T-cell (primary cell): ENCODE data around the gene KDM1A. TPM values are rescaled to one million over a fixed set of nuclear protein-coding genes. Genes with fewer than 3 reads are reported as not detected.

Experiments used
- ATAC-seq, 4 experiments: fragments of 200-7000 bp in 3 of 4; fragments of 150-1000 bp in 1 of 4; cut with Tn5 transposase; replicated peaks in 1 of 4; 1 replicate in 3 of 4; 2 replicates in 1 of 4; pipeline ENCODE4 v1.10.0; 2021; ENCODE audit warnings: moderate library complexity in 3 of 4, mild to moderate bottlenecking in 2 of 4, moderate number of reproducible peaks in 1 of 4
- CTCF ChIA-PET, 2 donors: fragments of 300-600 bp; sonication (Branson Sonifier 250); formaldehyde crosslinking; loops; one replicate each; lab custom pipeline; 2022; ENCODE audit warnings: antibody characterized with exemption in 2 of 2; lab: Charles Lee
- POLR2A ChIA-PET, 2 donors: fragments of 300-600 bp; sonication (Branson Sonifier 250); formaldehyde crosslinking; loops; one replicate each; lab custom pipeline; 2022; ENCODE audit warnings: antibody characterized with exemption in 2 of 2; lab: Charles Lee
- DNase-seq, 35 experiments: peaks; one replicate each; pipeline versions ENCODE4 v3.0.0 to v3.0.0-alpha.2; 2013 to 2023
- H3K27ac ChIP-seq: one replicate; pipeline ENCODE4 v1.5.1; 2013; ENCODE audit warnings: low read length
- H3K27me3 ChIP-seq, 2 experiments: replicated peaks in 1 of 2; 1 replicate in 1 of 2; 2 replicates in 1 of 2; pipeline versions ENCODE4 v1.6.1 to v1.7.0; 2013; ENCODE audit warnings: low read length in 1 of 2, mixed read lengths in 1 of 2; ENCODE audit not compliant: control insufficient read depth in 2 of 2, insufficient read depth in 2 of 2; ENCODE audit errors: extremely low read depth in 1 of 2
- H3K36me3 ChIP-seq, 2 donors: 1 replicate in 1 of 2; 2 replicates in 1 of 2; pipeline versions ENCODE4 v1.6.1 to v1.7.0; 2013; ENCODE audit warnings: low read length in 1 of 2; ENCODE audit not compliant: control insufficient read depth in 2 of 2, insufficient read depth in 1 of 2; ENCODE audit errors: extremely low read depth in 1 of 2
- H3K4me1 ChIP-seq, 2 experiments: 1 replicate in 1 of 2; 2 replicates in 1 of 2; pipeline versions ENCODE4 v1.6.1 to v1.7.0; 2013; ENCODE audit warnings: low read length in 2 of 2, mixed read lengths in 1 of 2; ENCODE audit not compliant: insufficient read depth in 2 of 2, control insufficient read depth in 1 of 2; ENCODE audit errors: extremely low read depth in 1 of 2
- H3K4me3 ChIP-seq, 2 donors: 1 replicate in 1 of 2; 2 replicates in 1 of 2; pipeline versions ENCODE4 v1.5.1 to v1.7.0; 2013; ENCODE audit warnings: mild to moderate bottlenecking in 2 of 2, low read length in 1 of 2, moderate library complexity in 1 of 2; ENCODE audit not compliant: control insufficient read depth in 1 of 2; ENCODE audit errors: extremely low read depth in 1 of 2
- H3K9me3 ChIP-seq: 2 replicates; pipeline ENCODE4 v1.7.0; 2013
- H3K27ac Mint-ChIP-seq, 2 donors: one replicate each; pipeline ENCODE4 v1.8.0; 2020 to 2021; ENCODE audit warnings: mild to moderate bottlenecking in 2 of 2, mixed read lengths in 2 of 2
- H3K27me3 Mint-ChIP-seq, 2 donors: one replicate each; pipeline ENCODE4 v1.8.0; 2021 to 2022; ENCODE audit warnings: mixed read lengths in 2 of 2
- H3K36me3 Mint-ChIP-seq: one replicate; pipeline ENCODE4 v1.8.0; 2021; ENCODE audit warnings: mixed read lengths
- H3K4me1 Mint-ChIP-seq, 3 donors: one replicate each; pipeline ENCODE4 v1.8.0; 2020 to 2022; ENCODE audit warnings: mixed read lengths in 3 of 3, mild to moderate bottlenecking in 1 of 3
- H3K4me3 Mint-ChIP-seq, 3 donors: one replicate each; pipeline ENCODE4 v1.8.0; 2020 to 2022; ENCODE audit warnings: mild to moderate bottlenecking in 3 of 3, mixed read lengths in 3 of 3, moderate library complexity in 3 of 3
- H3K9me3 Mint-ChIP-seq, 3 donors: one replicate each; pipeline ENCODE4 v1.8.0; 2020 to 2022; ENCODE audit warnings: mixed read lengths in 3 of 3
- WGBS: methylation state at CpG from one replicate; pipeline ENCODE4 v1.1.5; 2013; ENCODE audit warnings: missing lambda C conversion rate; ENCODE audit not compliant: insufficient coverage; 5-methylcytosine and 5-hydroxymethylcytosine counted together
- total RNA-seq, 35 experiments: library from RNA in 6 of 35; stranded (reverse) in 6 of 35; fragments of 120-200 nt in 1 of 35; gene quantifications; one replicate each; pipeline versions ENCODE4 v1.2.1 to v1.2.4 and lab custom pipeline; 2013 to 2026

KDM1A gene
- total RNA-seq, 5 donors from 2014 or later (not counting 1 experiment from before 2014, with no cell fraction given), result 40.8 to 49.3 (median 45.9) TPM

DNA sequence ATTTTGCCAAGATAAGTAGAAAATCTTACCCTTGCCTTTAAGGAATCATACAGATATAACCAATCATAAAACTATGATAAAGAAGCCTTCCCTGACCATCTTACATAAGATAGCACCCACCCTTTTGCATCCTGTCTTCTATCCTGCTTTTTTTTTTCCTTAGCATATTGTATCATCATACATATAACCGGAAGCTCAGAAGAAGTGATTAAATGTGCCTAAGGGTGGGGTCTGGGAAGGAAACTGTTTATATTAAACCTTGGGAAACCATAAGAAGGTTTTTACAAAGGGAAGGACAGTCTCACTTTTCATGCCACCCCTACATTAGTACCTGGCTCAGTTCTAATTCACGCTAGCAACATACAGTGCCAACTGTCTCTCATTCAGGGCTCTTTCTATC, 82.6 kb downstream of the KDM1A start:
- Histone ChIP-seq H3K4me1 (peaks cover 10 to 29% of the 10 kb centered on the region in 2 experiments), H3K9me3 (no peaks in the 10 kb centered on the region), H3K36me3 (peaks cover 0 to 2% of the 10 kb centered on the region in 2 donors), H3K27ac (peak overlapping the region; percentile 72), H3K4me3 (no peak overlapping the region), H3K27me3 (no peaks in the 10 kb centered on the region)
- DNase-seq, result no peak
- ChIA-PET CTCF (interaction anchor here (1.0 to 9.0 kb wide), 5 partner anchors 17 to 83 kb away, joined by 3 to 281 read pairs (median 18); no protein-coding TSS in a partner anchor), POLR2A (interaction anchor here in 1 of 2 donors (2.0 kb wide), 1 partner anchor 17 kb away, joined by 14 read pairs; no protein-coding TSS in a partner anchor)
- Mint-ChIP-seq H3K9me3 (no peaks in the 10 kb centered on the region), H3K4me3 (no peak overlapping the region), H3K4me1 (peaks cover 41 to 68% (median 56%) of the 10 kb centered on the region in 3 donors), H3K27me3 (no peaks in the 10 kb centered on the region), H3K36me3 (peaks cover 10% of the 10 kb centered on the region), H3K27ac (peak overlapping the region; percentile 49 to 95)
- ATAC-seq, result no peak
- WGBS, result no CpG with 5 or more reads among the region's 2 CpGs

DNA sequence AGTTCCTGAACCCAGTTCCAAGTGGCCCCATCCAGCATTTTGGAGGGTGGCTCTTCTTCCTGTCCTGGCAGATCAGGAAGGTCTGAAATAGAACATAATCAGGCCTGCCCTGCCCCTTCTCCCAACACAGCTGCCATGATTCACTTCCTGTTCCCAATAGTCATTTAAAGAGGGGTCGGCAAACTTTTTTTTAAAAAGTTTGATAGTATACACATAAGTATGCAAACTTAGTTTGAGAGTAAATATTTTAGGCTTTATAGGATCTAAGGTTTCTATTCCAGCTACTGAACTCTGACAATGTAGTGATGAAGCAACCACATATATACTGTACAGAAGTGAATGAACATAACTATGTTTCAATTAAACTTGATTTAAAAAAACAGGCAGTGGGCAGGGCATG, 83.0 kb downstream of the KDM1A start:
- H3K36me3 ChIP-seq, result peaks cover 0 to 4% of the 10 kb centered on the region in 2 donors
- Mint-ChIP-seq H3K27me3 (no peaks in the 10 kb centered on the region), H3K9me3 (no peaks in the 10 kb centered on the region), H3K36me3 (peaks cover 12% of the 10 kb centered on the region), H3K4me3 (no peak overlapping the region), H3K27ac (peak overlapping the region; percentile 49 to 95), H3K4me1 (peaks cover 41 to 70% (median 58%) of the 10 kb centered on the region in 3 donors)
- ATAC-seq, result no peak
- no CpG with 5 or more reads among the region's 1 CpG for WGBS
- peak overlapping the region; percentile 72 for H3K27ac ChIP-seq
- H3K9me3 ChIP-seq, result no peaks in the 10 kb centered on the region
- no peaks in the 10 kb centered on the region for H3K27me3 ChIP-seq
- peaks cover 10 to 29% of the 10 kb centered on the region in 2 experiments for H3K4me1 ChIP-seq
- ChIA-PET POLR2A (interaction anchor here (0.6 to 2.0 kb wide), 4 partner anchors 9 to 77 kb away, joined by 3 to 14 read pairs (median 5); no protein-coding TSS in a partner anchor), CTCF (interaction anchor here (0.8 to 2.7 kb wide), 6 partner anchors 17 to 85 kb away, joined by 3 to 32 read pairs (median 10); no protein-coding TSS in a partner anchor)
- no peak for DNase-seq
- no peak overlapping the region for H3K4me3 ChIP-seq

- ATAC-seq (peak; percentile 81 to 90 (median 86)), DNase-seq (peak in 12 of 35 experiments; percentile 1 to 69 (median 10))
- H3K27me3 Mint-ChIP-seq, result no peaks in the 10 kb centered on the region
- peaks cover 10 to 29% of the 10 kb centered on the region in 2 experiments for H3K4me1 ChIP-seq
- no peak overlapping the region for H3K4me3 ChIP-seq
- peak overlapping the region; percentile 33 to 58 (median 57) for H3K4me3 Mint-ChIP-seq
- peaks cover 40 to 69% (median 57%) of the 10 kb centered on the region in 3 donors for H3K4me1 Mint-ChIP-seq
- H3K36me3 ChIP-seq, result peaks cover 0 to 9% of the 10 kb centered on the region in 2 donors
- H3K27ac Mint-ChIP-seq, result peak overlapping the region; percentile 89 to 95
- peak overlapping the region; percentile 72 for H3K27ac ChIP-seq
- H3K9me3 Mint-ChIP-seq, result no peaks in the 10 kb centered on the region
- WGBS, result 40% methylated on average over 8 of the region's 10 CpGs
- POLR2A ChIA-PET, result interaction anchor here (0.7 to 2.0 kb wide), 3 partner anchors 8 to 76 kb away, joined by 5 to 14 read pairs (median 5); no protein-coding TSS in a partner anchor
- H3K27me3 ChIP-seq, result no peaks in the 10 kb centered on the region
- H3K9me3 ChIP-seq, result no peaks in the 10 kb centered on the region
- CTCF ChIA-PET, result interaction anchor here (0.8 to 2.7 kb wide), 8 partner anchors 16 to 84 kb away, joined by 3 to 32 read pairs (median 4); no protein-coding TSS in a partner anchor
- peaks cover 20% of the 10 kb centered on the region for H3K36me3 Mint-ChIP-seq
These were observed 84.0 kb downstream of the KDM1A start for GRCh38 chr1:23103001-23103889.

DNA sequence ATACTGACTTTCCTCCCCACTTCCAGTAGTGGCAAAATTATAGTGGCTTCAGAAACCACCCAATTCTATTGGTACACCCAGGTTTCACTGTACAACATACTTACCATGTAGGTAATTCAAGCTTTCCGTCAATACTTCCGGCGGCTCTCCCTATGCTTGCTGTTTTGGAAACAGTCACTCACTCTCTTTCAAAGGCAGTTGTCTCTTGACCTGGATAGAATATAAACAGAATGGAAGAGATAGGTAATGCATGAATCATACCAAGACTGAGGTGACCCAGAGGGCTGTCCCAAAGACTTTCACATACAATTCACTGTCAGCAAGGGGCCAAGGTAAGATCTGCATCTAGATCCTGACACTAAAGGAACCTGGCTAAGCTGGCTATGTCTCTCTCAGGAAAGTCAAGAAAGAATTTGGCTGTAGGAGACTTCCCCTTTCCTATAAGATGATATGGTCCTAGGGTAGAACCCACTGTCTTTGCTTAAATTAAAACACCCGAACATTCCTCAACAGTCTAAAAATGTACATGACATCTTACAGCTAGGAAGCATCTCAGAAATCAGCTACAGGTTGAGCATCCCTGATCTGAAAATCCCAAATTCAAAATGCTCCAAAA, 89.8 kb downstream of the KDM1A start:
- Mint-ChIP-seq H3K9me3 (no peaks in the 10 kb centered on the region), H3K36me3 (peaks cover 28% of the 10 kb centered on the region), H3K4me3 (no peak overlapping the region), H3K27me3 (no peaks in the 10 kb centered on the region), H3K4me1 (peaks cover 48 to 70% (median 57%) of the 10 kb centered on the region in 3 donors), H3K27ac (peak overlapping the region; percentile 4 to 28)
- H3K27me3 ChIP-seq, result no peaks in the 10 kb centered on the region
- ATAC-seq (peak in 1 of 4 experiments; percentile 21), DNase-seq (peak in 1 of 35 experiments; percentile 24)
- peak overlapping the region; percentile 9 for H3K27ac ChIP-seq
- no CpG with 5 or more reads among the region's 4 CpGs for WGBS
- H3K36me3 ChIP-seq, result peaks cover 0 to 14% of the 10 kb centered on the region in 2 donors
- ChIA-PET POLR2A (no interaction called here), CTCF (interaction anchor here (0.6 to 1.4 kb wide), 3 partner anchors 9 to 72 kb away, joined by 4 to 7 read pairs (median 4); no protein-coding TSS in a partner anchor)
- H3K4me3 ChIP-seq, result no peak overlapping the region
- no peaks in the 10 kb centered on the region for H3K9me3 ChIP-seq
- peaks cover 3 to 28% of the 10 kb centered on the region in 2 experiments for H3K4me1 ChIP-seq

DNA sequence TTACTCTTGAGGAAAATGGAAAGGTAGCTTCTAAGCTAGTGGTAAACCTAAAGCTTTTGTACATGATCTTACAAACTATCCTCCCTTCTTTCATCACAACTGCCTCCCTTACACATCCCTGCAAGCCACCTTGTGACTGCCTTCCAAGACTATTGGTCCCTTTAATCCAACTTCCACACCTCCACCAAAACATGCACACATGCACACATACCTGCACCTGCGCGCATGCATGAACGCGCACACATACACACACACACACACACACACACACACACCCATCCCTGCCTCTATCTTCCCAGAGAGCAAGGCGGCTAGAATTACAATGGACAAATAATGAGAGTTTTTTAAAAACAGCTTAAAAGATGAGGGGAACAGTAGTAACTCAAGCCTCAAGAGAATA, 91.1 kb downstream of the KDM1A start:
- H3K4me1 Mint-ChIP-seq, result peaks cover 54 to 76% (median 67%) of the 10 kb centered on the region in 3 donors
- H3K36me3 Mint-ChIP-seq, result peaks cover 25% of the 10 kb centered on the region
- peak overlapping the region in 1 of 3 donors; percentile 0 for H3K4me3 Mint-ChIP-seq
- H3K36me3 ChIP-seq, result peaks cover 0 to 14% of the 10 kb centered on the region in 2 donors
- no peak overlapping the region for H3K4me3 ChIP-seq
- no CpG with 5 or more reads among the region's 5 CpGs for WGBS
- H3K9me3 Mint-ChIP-seq, result no peaks in the 10 kb centered on the region
- no peaks in the 10 kb centered on the region for H3K9me3 ChIP-seq
- no peak for DNase-seq
- ChIA-PET CTCF (interaction anchor here (0.6 to 2.0 kb wide), 10 partner anchors 9 to 1039 kb away, joined by 3 to 19 read pairs (median 4); partner anchors contain the start of gene LUZP1 (in 1 of the 2)), POLR2A (interaction anchor here in 1 of 2 donors (0.7 to 2.1 kb wide), 3 partner anchors 9 to 58 kb away, joined by 3 to 16 read pairs (median 3); partner anchors contain the start of gene LUZP1)
- peak overlapping the region; percentile 68 to 83 for H3K27ac Mint-ChIP-seq
- peak overlapping the region; percentile 68 for H3K27ac ChIP-seq
- peaks cover 3 to 30% of the 10 kb centered on the region in 2 experiments for H3K4me1 ChIP-seq
- no peak for ATAC-seq
- no peaks in the 10 kb centered on the region for H3K27me3 ChIP-seq
- no peaks in the 10 kb centered on the region for H3K27me3 Mint-ChIP-seq
